Mesenteric fat pad (tissue), 1 donor: ENCODE data around the gene KRT73. TPM values are rescaled to one million over a fixed set of nuclear protein-coding genes. Genes with fewer than 3 reads are reported as not detected.
A peak's percentile ranks its signal among the peaks of the same experiment; 100 is the strongest.

ENCODE experiments used
- DNase-seq: peaks from one replicate; pipeline ENCODE4 v3.0.0-alpha.2; 2020; ENCODE audit warnings: low spot score
- total RNA-seq: library from RNA; stranded (reverse); fragmentation: NEBNext Ultra II Directional; extraction: Animal tissue kit (Norgen Biotek cat#: 25700); gene quantifications from one replicate; pipeline ENCODE4 v1.2.1, GENCODE V29; 2021
- donor health status: DM: yes; HTN: yes; CAD: no.

The KRT73 gene
- total RNA-seq, 1 donor from 2014 or later = not detected

- DNase-seq = no peak
Observed at GRCh38 chr12:52627395-52628110, 9.2 kb upstream of the KRT73 start.

GRCh38 chr12:52622349-52622748 is 4.0 kb upstream of the KRT73 start:
- DNase-seq = no peak

- no peak for DNase-seq
Observed at GRCh38 chr12:52618866-52619265, 507 bp upstream of the KRT73 start.

- no peak for DNase-seq
Observed at GRCh38 chr12:52617403-52617785, 965 bp downstream of the KRT73 start.

DNA sequence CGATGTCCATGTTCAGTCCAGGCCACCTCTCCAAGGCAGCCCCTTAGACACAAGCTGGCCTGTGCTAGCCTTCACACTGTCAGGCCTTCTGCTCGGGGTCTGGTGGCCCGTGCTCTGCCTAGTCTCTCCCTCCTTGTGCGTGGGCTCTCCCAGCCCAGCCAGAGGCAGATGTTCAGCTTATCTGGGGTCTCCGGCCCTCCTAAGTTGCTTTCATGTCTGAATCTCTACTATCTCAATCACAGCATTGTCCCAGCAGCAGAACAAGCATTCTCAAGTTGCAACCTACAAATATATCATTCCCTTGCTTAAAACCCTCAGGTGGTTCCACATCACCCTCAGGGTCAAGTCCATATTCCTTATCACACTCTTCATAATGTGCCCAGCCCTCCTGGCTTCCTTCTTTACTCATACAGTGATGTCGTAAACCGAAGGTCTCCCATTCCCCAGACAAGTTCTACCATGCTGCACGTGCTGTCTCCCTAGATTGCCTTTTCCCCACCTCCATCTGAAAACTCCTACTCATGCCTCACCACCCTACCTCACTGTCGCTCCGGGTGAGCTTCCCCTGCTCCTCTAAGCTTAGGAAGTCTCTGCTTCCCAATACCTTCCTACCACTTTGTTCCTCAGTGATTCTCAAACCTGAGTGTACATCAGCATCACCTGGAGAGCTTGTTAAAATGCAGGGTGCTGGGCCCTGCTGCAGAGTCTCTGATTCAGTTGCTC is 1.5 kb downstream of the KRT73 start:
- DNase-seq = no peak

DNA sequence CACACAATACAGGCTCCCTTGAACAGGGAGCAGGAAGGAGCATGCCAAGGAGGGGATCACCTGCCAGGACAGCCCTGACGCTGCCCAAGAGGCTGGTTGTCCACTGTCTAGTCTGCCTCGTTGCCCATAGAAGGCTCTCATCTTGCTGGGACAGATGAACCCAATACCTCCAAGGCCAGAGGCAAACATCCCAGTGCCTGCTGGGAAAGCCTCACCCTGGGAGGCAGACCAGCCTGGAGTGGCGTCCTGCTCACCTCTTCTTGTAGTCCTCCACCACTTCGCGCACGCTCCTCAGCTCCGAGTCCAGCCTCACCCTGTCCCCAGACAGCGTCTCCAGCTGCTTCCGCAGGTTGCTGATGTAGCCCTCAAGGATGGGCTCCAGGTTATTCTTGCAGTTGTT is 2.4 kb downstream of the KRT73 start:
- no peak for DNase-seq

DNA sequence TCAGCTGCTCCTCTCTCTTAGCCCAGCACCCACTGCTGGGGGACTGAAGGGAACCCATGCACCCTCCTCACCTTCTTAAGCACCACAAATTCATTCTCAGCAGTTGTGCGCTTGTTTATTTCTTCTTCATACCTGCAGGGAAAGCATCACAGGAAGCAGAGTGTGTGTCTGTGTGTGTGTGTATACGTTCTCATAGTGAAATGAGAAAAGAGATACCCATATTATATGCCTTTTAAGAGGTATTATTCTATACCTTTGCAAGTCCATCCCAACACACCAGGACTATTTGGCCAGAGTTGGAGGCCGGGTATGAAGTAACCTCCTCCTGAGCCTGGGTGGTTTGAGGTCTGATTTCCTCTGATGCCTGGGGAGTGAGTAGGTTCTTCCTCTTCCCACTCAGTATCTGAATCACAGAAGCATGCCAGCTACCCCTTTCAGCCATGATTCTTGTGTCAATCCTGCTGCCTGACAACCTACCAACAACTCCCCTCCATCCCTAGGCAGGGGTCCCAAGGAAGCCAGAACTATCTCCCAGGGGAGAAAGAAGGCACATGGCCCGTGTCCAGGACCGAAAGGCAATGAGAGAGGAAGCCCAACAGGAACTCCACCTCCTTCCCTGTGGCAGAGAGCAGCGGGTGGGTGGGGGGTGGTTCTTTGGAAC is 3.0 kb downstream of the KRT73 start:
- no peak for DNase-seq

GRCh38 chr12:52614381-52615207 is 3.8 kb downstream of the KRT73 start:
- no peak for DNase-seq

DNA sequence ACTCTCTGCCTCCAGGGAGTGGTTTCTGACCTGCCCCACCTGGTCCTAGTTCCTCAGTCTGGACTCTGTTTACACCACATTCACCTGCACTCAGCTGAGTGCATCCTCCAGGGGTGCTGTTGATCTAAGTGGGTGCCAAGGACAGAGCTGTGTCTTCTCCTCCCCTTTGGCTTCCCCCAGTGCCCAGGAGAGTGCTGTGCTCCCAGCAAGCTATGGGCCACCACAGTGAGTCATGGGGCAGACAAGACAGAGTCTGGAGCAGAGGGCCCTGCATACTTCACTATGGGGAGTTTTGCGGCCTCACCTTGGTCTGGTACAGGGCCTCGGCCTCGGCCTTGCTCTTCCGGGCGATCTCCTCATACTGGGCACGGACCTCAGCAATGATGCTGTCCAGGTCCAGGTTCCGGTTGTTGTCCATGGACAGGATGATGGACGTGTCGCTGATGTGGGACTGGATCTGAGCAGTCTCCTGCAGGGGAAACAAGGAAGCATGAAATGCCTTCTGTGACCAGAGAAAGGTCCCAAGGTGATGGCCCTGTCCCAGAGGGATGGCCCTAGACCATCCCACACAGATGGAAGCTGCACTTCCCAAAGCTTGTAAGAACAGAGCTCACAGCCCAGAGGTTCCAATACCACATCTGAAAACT is 4.9 kb downstream of the KRT73 start:
- no peak for DNase-seq

DNA sequence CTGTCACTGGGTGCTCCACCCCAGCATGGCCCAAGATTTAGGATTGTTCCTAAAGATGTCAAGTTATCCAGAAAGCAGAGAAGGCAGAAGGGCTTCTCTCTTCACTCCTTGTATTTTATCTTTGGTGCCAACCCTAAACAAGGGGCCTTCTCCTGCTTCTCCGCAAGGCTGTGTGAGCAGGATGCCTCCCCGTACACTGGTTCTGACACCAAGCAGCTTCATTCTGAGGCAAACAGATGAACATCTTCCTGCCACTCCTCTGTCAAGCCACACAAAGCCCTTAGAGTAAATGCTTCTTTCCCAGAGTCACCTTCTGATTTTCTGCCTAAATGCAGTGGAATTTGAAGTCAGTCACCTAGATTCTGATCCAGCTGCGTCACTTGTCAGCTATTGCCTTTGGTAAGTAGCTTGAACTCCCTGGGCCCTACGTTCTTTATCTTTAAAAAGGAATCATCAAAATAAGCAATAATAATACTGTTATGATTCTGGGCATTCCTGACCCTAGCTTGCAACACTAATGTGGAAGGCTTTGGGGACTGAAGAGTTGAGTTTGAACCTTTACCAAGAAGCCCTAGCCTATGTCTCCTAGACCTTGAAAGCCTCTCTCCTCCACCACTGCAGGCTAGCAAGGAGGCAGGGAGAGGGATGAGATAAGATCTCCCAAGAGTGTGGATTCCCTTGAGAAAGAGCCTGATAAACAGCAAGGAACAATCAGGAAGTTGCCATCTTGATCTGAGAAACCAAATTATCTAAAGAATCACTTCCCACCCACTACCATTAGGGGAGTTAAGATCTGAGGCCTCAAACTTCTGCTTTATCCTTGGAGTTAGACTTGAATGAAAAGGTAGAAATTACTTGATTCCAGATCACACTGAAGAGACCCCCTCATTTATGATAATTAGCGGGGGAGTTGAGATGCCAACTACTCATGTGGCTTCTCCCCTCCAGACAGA is 5.7 kb downstream of the KRT73 start:
- peak; percentile 14 for DNase-seq

DNA sequence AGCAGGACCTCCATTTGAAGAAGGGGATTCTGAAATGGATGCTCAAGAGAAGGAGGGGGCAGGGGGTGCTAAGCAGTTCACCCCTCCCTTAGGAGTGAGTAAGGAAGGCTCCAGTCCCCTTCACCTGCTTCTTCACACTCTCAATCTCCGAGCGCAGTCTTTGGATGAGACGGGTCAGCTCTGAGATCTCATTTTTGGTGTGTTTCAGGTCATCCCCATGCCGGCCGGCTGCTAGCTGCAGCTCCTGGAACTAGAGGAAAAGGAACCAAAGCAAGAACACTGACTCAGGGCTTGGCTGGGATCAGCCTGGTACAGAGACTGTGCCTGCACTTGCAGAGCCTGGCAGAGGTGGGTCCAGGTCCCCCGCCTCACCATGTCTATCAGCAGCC is 7.3 kb downstream of the KRT73 start:
- peak; percentile 41 for DNase-seq

DNA sequence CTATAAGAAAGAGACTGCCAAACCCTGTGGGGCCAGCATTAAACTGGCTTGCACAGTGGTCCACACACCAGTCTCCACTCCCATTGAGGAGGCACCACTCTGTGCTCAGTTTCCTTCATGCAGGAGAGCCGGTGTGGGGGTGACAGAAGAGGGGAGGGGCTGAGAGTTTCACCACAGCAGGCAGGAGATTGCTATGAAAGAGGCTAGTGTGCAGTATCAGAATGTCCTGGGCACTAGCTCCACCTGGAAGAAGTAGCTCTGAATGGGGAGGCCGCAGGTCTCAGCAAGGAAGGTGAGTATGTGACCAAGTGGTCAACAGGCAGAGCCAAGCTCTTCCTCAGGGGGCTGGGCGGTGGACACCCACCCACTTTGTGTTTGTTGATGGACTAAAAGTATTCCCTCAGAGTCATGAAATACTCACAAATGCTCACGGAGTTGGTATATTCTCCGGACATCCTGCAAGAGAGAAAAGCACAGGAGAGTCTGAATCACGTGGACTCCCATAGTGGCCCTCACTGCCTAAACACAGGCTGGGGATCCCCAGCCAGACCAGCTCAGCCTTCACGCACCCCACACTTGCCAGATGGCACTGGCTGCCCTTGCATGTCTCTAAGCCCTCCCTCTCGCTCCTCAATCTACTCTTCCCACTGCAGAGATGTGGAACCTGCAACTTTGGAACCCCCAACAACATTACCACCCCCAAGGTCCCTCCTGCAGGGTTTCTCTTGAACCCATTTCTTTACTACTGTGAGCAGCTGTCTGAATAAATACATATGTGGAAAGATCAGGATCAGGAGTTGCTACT is 9.3 kb downstream of the KRT73 start:
- DNase-seq = peak; percentile 68

DNA sequence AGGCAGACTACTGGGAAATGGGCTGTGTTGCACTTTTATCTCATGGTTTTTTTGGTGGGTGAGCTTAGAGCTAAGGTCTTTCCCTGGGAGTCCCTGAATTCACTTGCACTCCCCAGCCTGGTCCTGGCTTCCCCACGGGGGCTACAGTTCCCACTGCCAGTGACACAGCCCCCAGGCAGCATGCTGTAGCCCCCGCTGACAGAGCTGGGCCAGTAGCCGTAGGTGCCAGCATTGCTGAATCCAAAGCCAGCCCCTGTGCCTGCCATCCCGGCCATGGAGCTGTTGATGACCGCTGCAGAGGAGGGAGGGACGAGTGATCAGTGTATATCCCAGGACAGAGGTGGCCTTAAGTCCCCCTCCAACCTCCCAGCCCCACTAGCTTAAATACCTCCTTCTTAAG is 10.2 kb downstream of the KRT73 start:
- peak; percentile 87 for DNase-seq

- DNase-seq = peak; percentile 8
Observed at GRCh38 chr12:52607314-52607713, 11.0 kb downstream of the KRT73 start.

- peak; percentile 16 for DNase-seq
Observed at GRCh38 chr12:52606581-52607218, 11.7 kb downstream of the KRT73 start.

DNA sequence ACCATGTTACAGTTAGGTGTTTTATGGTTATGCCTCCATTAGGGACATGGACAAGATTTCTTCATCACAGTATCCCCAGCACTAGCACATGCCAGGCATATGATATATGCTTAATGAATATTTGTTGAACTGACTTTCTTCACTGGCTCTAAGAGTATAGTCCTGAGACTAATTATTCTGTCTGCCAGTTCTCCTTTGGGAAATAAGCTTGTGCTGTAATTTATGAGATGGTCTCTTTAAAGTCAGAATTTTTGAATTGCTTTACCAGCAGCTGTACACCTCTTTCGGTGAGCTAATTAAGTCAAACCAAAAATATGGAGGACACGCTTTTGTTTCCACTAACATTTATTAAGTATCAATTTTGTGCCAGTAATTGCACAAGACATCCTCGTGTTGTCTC is 12.3 kb downstream of the KRT73 start:
- no peak for DNase-seq

DNA sequence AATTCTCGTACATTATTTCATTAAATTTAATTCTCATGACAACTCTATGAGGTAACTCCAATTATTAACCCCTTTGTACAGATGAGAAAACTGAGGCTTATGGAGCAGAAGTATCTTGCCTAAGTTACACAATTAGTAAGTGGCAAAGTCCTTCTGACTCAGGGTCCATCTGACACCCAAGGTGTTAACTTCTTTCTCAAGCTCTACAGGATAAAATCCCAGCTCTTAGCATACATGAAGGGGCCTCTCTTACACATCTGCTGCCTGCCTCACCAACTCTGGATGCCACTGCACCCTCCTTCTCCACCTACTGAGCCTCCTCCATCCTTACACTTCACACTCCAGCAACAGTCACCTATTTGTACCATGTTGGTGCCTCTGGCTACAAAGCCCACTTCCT is 12.8 kb downstream of the KRT73 start:
- DNase-seq = peak; percentile 20

GRCh38 chr12:52604859-52605258 is 13.5 kb downstream of the KRT73 start:
- peak; percentile 35 for DNase-seq
